ENCODE results near the gene KLC3.

DNA sequence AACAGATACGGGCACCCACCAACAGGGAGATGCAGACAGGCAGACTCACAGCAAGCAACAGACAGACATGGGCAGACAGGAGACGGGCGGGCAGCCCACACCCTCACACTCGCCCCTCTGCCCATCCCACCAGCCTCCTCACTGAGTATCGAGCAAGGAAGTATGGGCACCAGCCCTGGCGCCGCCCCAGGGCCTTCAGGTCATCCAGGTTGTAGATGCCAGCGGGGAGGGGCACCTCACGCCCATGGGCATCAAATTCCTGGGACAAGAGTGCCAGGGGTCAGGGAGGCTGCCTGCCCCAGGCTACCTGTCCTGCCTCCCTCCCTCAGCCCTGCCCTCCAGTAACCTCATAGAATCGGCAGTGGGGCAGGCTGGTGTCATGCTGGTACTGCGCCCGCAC, 24.1 kb downstream of the KLC3 start:
- no peak for TF ChIP-seq CTCF (IDR thresholded peaks at IDR 0.05)
- no peak for TF ChIP-seq POLR2A (IDR thresholded peaks at IDR 0.05)
